Measurements from ENCODE around the gene CENPV.

CENPV gene

GRCh38 chr17:16338391-16338790 is 14.9 kb downstream of the CENPV start:
- no peak for TF ChIP-seq CTCF (IDR thresholded peaks at IDR 0.05)

- TF ChIP-seq CTCF (IDR thresholded peaks at IDR 0.05): no peak
Observed at GRCh38 chr17:16329519-16330271, 23.6 kb downstream of the CENPV start.

- no peak for TF ChIP-seq CTCF (IDR thresholded peaks at IDR 0.05)
Observed at GRCh38 chr17:16328997-16329396, 24.3 kb downstream of the CENPV start.

GRCh38 chr17:16327018-16327417 is 26.3 kb downstream of the CENPV start:
- TF ChIP-seq CTCF (IDR thresholded peaks at IDR 0.05): no peak

GRCh38 chr17:16325964-16326363 is 27.3 kb downstream of the CENPV start:
- TF ChIP-seq CTCF (IDR thresholded peaks at IDR 0.05): no peak

GRCh38 chr17:16322636-16323035 is 30.6 kb downstream of the CENPV start:
- no peak for TF ChIP-seq CTCF (IDR thresholded peaks at IDR 0.05)

GRCh38 chr17:16319969-16320368 is 33.3 kb downstream of the CENPV start:
- TF ChIP-seq CTCF (IDR thresholded peaks at IDR 0.05): no peak

GRCh38 chr17:16314859-16315258 is 38.4 kb downstream of the CENPV start:
- TF ChIP-seq CTCF (IDR thresholded peaks at IDR 0.05): no peak
